HL-60/S4 (cell line): ENCODE measurements around the gene COBL.

Experiments used
- in situ Hi-C: fragments of 300-500 bp; cut with MboI; formaldehyde crosslinking; loops from 2 replicates; pipeline ENCODE4 v1.14.3; 2022; ENCODE audit warnings: low sequenced_read_pairs

Gene COBL, protein sequence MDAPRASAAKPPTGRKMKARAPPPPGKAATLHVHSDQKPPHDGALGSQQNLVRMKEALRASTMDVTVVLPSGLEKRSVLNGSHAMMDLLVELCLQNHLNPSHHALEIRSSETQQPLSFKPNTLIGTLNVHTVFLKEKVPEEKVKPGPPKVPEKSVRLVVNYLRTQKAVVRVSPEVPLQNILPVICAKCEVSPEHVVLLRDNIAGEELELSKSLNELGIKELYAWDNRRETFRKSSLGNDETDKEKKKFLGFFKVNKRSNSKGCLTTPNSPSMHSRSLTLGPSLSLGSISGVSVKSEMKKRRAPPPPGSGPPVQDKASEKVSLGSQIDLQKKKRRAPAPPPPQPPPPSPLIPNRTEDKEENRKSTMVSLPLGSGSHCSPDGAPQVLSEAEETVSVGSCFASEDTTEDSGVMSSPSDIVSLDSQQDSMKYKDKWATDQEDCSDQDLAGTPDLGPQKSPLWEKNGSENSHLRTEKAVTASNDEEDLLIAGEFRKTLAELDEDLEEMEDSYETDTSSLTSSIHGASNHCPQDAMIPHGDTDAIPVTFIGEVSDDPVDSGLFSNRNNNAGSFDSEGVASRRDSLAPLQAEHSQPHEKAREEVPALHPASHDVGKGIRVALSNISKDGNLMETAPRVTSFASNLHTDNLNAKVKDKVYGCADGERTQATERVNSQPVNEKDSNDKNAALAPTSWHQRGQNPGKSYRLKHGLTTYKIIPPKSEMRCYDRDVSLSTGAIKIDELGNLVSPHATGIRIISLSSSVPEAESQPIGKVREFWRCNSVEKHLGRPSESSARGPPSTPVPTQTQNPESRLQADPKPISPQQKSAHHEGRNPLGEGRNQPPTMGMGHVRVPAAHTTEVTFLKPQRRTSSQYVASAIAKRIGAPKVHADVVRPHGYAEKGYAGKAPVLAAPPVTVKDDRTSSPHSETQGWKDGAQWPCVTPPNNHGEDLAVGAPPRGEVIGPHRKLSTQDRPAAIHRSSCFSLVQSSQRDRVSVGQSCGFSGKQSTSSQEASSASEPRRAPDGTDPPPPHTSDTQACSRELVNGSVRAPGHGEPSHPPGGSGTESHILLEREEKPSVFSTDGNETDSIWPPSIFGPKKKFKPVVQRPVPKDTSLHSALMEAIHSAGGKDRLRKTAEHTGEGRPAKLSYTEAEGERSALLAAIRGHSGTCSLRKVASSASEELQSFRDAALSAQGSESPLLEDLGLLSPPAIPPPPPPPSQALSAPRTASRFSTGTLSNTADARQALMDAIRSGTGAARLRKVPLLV

DNA sequence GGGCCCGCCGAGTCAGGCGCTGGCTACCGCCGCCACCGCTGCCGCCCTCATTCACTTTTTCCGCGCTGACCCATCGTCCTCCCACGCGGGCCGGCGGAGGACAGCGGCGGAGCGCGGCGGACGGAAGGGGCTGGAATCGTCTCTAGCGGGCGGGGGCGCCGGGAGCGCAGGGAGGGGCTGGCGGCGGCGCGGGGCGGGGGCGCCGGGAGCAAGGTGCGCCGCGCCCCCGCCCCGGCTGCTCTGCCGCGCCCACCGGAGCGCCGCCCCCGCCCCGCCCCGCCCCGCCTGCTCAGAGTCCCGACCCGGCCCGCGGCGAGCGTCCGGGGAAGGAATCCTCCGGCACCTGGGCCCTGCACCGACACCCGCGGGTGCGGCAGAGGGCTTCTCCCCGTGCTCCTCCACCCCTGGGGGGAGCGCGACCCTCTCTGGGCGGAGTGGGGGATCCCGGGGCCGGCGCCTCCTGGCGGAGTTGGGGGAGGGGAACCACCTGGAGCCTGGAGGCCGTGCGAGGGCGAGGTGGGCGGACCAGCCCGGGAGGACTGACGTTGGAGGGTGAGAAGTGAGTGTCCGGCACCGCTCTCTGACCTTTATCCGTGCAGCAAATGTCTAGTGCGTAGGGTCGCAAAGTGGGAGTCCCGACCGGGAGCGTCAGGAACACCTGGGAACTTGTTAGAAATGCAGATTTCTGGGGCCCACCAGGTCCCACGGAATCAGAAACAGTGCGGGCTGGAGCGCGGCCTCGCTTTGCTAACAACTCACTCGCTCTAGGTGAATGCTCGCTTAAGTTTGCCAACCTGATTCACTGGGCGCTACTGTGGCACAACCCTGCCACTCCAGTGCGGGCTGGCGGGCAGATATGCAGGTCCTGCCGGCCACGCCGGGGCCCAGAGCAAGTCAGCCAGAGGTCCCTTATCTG lies at the start of gene COBL:
Gene COBL (minus strand): TSS at position 144 of the 916 bp plus-strand sequence. CDS start 176 bp downstream, outside the sequence.
- in situ Hi-C loops = no loop called here

DNA sequence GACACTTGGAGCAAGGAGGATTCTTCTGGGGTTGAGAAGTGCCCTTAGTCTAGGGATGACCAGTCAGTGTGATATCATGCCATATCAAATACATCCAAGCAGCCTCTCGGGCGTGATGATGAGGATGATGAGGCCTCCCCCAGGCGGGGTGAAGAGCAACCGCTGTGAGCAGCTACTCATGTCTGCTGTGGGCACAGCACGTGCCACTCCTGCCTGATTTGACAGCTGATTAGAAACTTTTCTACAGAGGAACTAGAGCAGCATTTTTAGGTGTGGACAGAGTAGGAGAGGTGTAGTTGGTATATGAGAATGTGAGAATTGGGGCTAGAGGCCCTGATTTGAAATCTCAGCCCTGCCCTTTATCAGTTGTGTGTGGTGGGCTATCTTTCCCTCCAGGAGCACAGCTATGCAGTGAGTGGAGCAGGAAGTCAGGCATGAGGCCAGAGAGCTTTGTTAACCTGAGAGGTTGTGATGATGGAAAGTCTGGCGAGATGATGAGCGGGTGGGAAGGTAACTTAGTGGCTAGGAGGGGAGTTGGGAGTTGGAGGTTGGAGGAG lies 49.6 kb upstream of the COBL start:
- in situ Hi-C loops = loop anchor here (25.0 kb wide), 1 partner anchor 204 kb away; no protein-coding TSS in a partner anchor

DNA sequence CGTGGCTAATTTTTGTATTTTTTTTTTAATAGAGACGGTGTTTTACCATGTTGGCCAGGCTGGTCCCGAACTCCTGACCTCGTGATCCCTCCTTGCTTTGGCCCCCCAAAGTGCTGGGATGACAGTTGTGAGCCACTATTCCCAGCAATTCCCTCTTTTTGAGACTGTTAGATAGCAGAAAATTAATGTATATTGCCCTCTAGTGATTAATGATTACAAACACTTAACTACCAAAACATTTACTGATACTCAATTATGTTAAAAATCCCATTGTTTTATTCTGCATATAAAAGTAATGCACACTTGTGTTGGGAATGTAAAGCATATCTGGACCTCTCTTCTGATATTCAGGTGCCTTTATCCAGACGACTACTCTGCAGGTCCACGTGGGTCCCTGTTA lies 41.2 kb upstream of the COBL start:
- in situ Hi-C loops = loop anchor here (25.0 kb wide), 1 partner anchor 196 kb away; no protein-coding TSS in a partner anchor

DNA sequence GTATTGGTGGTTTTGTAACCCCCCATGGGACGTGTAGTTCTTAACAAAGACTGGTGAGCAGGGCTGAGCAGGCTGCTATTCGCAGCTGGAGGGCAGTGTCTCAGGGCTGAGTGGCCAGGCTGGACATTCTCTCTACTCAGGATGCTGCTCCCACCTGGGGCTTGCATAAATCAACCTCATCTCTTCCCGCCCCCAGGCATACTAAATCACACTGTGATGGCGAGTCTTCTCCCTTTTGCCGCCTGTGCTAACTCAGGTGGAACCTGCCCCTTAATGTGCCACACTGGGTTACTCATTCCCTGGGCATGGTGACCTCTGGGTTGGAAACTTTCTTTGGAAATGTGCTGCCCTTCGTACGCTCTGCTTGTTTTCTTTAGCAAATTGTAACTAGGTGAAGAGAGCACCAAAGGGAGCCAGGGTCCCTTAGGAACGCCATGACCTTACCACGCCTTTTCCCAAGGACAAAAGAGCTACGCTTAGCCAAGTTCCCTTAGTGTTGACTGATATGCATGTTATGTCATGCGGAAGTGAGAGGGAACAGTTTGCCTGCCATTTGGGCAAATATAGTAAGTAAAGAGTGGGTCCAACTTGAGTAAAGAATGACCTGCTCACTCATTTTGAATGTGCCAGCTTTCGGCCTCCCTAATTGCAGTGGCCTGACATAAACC lies 40.4 kb upstream of the COBL start:
- in situ Hi-C loops = loop anchor here (25.0 kb wide), 1 partner anchor 195 kb away; no protein-coding TSS in a partner anchor

DNA sequence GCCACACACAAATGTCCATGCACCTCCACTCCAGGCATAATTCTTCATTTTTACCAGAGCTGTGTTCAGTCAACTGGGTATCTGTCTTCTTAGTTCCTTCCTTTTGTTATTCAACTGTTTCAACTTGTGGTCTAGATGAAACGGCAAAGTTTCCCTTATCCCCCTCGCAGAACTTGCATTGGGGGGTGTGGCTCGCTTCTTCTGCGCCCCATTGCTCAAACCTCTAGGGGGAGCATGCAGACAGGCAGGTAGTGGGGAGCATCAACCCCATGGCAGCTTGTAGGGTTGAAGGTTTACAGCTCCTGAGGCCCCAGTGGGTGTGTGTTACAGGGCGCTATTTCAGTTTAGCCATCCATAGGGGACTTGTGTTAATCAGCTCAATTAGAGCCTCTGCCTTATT lies 38.3 kb upstream of the COBL start:
- in situ Hi-C loops = loop anchor here (25.0 kb wide), 1 partner anchor 193 kb away; no protein-coding TSS in a partner anchor

DNA sequence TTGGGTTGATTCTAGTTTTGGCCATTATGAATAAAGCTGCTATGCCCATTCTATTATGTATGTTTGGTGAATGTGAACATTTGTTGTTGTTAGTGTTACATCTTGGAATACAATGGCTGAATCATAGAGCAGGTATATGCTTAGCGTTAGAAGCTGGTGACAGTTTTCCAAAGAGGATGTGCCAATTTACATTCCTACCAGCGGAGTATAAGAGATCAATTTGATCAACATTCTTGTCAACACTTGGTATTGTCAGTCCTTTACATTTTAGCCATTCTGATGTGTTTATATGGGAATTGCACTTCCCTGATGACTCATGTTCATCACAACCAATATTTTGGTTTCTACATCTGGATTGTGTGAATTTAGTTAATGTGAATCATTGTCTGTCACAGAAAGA lies 37.8 kb upstream of the COBL start:
- in situ Hi-C loops = loop anchor here (25.0 kb wide), 1 partner anchor 192 kb away; no protein-coding TSS in a partner anchor

DNA sequence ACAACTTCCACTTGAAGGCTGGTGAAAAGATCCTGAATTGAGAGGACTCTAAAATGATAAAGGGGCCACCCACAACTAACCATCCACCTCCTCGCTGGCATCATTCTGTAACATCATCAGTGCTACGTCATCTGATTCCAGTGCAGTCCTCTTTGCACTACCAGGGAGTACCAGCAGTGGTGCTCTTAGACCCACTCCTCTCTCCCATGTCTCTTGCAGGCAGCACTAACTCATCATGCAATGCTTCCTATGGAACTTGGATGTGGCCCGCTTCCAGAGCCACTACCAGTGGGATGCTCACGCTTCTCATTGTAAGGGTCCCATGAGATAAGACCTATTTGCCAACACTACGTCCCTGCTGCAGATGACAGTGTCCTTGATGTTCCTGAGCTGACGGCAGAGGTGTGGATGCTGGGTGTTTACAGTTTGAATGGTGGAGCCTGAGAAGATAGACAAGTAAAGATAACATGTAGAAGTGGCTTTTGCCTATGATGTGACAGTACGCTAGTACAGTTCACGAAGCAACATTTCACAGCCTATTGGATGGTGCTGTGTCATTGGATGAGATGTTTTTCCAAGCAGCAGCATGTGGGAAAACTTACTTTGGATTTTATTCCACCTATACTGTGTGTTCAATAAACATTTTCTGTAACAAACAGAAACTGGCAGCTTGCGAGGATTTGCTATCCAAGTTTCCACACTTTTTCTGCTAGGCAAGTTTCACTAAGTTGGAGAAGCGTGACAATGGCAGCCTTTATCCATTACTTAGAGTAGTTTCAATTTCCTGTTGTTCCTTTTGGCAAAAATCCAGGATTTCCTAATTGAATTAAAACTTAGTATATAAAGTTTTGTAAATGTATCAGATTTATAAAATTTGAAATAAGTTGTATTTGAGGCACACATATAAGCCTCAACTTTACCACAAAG lies 35.8 kb upstream of the COBL start:
- in situ Hi-C loops = loop anchor here (25.0 kb wide), 1 partner anchor 190 kb away; no protein-coding TSS in a partner anchor

DNA sequence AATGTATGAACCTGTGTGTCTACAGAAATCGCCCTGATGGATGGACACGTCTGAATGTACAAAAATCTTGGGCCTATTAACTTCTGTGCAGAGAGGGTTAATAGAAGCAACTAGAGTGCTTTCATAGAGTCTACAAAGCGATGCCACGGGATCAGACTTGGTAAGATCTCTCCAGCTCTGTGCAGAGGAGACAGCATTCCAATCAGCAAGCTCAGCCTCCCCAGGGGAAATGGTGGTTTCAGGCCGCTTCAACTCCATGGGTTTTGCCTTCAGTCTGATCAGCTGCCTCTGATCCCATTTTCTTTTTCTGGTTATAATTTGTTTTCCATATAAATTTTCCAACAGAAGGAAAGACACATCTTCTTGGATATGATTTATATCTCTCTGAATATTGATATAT lies 35.1 kb upstream of the COBL start:
- in situ Hi-C loops = loop anchor here (25.0 kb wide), 1 partner anchor 189 kb away; no protein-coding TSS in a partner anchor

DNA sequence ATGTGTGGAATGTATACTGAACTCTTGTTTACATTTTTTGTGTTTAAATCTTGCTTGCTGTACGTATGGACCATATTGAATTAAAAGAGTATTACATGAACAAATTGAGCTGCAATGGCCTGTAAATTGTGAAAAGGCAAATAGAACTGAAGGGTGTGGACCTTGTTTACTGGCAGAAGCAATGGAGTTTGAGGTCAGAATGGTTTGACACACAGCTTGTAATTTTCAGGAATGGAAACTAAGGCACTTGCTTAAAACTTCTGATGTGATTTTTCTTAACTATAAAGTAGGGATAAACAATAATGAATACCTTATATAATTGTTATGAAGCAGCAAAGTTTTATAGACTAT lies 33.9 kb upstream of the COBL start:
- in situ Hi-C loops = loop anchor here (25.0 kb wide), 1 partner anchor 188 kb away; no protein-coding TSS in a partner anchor

DNA sequence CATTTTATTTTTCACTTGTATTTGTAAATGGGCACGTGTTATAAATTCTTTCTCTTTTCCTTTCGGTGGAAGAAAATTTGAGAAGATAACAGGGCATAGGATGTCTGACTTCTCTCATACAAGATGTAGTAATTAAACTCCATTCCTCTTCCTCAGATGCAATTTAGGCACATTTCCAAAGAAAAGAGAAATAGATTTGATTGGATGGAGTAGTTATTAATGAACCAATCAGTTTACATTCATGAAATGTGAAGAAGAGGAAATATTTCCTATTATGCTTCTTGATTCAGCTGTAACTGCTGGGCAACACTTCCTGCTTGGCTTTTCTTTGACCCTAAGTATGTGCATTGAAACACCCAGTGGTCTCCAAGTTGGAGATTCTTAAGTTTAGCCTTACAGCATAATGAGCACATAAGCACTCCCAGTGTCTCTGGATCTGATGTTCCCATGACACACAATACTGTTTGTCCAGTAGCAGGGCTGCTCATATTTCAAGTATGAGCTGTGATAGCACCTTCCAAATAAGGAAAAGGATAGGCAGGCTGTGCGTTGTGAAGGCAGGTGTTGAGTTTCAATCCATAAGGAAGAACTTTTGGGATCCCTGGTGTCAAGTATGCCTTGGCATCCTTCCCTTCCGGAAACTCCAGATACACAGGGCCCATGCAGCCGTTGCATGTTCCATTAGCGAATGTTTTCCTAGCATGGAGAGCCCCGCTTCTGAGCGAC lies 33.4 kb upstream of the COBL start:
- in situ Hi-C loops = loop anchor here (25.0 kb wide), 1 partner anchor 188 kb away; no protein-coding TSS in a partner anchor

DNA sequence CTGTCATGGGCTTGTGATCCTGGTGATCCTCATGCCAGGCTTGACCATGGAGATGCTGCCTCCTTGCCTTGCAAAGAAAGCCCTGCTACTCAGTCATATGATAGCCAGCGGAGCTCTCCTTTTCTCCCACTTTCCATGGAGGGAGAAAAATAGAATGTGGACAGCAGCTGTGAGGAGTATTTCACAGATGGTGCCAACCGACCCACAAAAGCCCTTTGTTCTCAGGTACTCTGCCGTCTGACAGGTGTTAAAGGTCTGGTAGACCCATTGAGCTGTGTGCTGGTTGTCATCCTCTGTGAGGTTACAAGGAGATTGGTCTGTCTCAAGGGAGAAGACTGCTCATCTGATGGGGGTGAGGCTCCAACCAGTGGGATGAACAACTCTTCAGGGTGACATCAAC lies 29.5 kb upstream of the COBL start:
- in situ Hi-C loops = no loop called here

DNA sequence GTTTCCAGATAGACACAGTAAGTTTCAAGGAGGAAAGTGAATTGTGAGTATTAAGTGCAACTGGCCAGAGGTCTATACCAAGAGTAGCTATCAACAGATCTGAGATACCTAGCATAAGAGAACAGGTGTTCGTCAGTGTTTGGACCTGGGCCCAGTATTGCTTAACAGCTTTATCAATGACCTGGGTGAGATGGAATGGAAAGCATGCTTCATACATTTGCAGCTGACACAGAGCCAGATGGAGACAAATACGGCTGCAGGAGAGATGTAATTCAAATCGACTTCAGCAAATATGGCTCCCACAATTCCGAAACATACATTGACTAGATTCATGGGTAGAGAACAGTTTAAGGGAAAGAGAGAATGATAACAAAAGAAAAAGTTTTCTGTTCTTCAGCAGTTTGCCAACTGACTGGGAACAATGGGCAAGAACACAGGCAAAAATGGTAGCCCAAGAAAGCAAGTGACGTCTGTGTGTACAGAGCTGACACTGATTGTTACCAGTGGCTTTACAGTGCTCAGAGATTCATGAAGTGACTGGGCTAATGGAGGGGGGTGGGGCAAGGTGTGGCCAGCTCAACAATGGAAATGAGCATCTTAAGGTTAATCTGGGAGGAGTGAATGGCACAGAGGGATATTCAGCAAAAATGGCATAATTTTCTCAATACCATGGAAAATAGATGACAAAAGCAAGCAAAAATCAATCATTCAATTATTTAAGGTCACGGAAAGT lies 28.0 kb upstream of the COBL start:
- in situ Hi-C loops = no loop called here

DNA sequence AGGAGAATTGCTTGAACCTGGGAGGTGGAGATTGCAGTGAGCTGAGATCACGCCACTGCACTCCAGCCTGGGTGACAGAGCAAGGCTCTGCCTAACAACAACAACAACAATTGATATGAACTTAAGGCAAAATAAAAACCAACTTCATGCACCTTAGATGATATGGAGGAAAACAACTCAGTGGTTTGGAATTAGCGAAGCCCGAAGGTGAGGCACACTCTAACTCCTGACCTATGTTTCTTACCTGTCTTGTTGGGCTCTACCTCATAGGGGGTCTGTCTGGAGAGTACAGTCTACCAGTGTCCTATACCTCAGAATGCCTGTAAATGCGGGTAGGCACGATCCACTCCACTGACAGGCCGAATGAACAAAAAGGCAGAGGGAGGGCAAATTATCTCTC lies 24.3 kb upstream of the COBL start:
- in situ Hi-C loops = no loop called here

DNA sequence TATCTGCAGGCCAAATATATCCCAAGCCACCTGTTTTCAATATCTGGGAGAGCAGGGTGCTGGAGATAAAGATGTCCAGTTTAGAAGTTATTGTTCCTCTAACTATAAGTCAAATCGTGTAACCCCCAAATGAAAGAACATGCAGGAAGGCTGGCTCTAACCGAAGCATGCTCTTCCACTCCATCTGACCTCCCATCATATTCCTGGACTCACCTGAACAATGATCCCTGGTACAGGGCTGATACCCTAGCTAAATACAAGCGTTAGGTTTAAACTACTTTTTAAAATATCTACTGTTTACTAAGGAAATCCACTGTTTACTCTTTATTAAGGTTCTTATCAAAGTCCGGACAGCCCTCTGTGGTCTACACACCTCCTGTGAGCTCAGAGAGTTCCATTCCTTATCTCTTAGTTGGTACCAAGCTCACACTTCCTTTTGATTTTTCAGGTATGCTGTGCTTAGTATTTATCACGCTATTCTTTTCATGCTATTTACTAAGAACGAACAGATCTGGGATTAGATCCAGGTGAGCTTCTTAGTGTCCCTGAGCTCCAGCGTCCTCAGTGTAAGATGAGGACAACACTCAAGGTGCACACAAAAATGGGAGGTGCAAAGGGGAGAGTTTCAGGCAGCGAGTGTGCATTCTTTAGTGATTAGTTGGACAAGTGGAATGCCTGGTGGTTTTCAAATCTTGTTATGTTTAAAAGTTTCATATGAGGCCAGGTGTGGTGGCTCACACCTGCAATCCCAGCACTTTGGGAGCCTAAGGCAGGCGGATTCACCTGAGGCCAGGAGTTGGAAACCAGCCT lies 23.6 kb upstream of the COBL start:
- in situ Hi-C loops = no loop called here

DNA sequence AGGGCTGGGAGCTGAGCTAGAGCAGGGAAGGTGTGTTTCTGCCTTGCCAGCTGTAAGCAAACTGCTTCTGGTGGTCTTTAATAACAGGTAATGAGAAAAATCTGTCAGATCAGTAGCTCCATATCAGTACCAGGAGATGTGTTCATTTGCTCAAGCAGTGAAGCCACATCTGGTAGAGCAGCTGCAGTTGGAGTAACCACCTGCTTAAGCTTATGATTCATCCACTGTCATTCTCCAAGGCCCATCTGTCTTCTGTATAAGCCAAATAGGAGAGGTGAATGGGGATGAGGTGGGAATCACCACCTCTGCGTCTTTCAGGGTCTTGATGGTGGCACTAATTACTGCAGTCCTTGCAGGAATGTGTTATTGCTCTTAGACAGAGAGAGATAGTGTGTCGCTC lies 18.4 kb upstream of the COBL start:
- in situ Hi-C loops = no loop called here
